Activated naive CD4-positive, alpha-beta T cell treated with anti-CD3 and anti-CD28 coated beads, Interleukin-2, amount 50 U/mL, for 16 hours (primary cell): ENCODE results near the gene DAPK1.
A peak's percentile ranks its signal among the peaks of the same experiment; 100 is the strongest.

Source experiments
- DNase-seq: peaks from one replicate; pipeline ENCODE4 v3.0.0-alpha.2; 2020

The DAPK1 gene

DNA sequence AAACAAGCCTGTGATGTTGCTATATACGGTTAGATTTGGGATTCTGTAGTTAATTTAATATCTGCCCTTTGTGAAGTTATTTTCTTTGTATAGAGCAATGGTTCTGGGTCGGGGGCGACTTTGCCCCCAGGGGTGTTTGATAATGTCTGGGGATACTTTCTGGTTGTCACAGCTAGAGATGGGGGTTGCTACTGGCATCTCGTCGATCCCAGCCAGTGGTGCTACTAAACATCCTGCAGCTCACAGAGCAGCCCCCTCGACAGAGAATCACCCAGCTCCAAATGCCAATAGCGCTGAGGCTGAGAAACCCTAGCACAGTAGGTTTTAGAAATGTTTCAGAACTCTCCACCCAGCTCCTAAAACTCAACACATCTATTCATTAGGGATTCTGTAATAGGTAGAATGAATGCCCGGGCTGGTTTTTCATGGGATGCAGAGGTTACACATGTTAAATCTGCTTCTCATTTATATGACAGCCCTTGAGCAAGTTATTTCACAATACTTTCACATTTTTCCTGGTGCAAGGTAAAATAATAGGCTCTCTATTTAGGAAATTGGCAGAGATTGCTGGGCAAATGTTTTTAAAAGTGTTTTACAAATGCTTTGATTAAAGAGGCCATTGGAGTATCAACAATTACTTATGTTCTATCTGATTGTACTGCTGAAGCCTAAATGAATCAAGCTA, 153.1 kb downstream of the DAPK1 start:
- no peak for DNase-seq

- DNase-seq = no peak
Observed at GRCh38 chr9:87651431-87651830, 153.8 kb downstream of the DAPK1 start.

DNA sequence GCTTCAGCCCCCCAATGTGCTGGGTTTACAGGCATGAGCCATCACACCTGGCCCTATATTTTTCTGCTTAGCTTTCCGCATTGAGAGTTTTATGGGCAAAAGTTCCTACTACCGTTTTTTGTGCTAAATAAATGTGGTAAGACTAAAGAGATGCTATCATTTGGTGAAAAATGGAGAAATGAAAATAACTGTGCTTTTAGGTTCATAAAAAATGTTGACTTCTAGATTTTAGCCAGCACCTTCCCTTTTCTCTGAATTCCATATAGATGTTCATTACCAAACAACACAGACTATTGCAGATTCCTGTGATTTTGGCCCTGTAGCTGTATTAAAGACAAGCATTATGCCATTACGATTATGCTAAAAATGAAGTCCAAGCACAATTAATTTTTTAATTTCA, 156.3 kb downstream of the DAPK1 start:
- DNase-seq = no peak

- no peak for DNase-seq
Observed at GRCh38 chr9:87655731-87656130, 158.1 kb downstream of the DAPK1 start.

- DNase-seq = no peak
Observed at GRCh38 chr9:87656485-87656884, 158.8 kb downstream of the DAPK1 start.

- no peak for DNase-seq
Observed at GRCh38 chr9:87657190-87657589, 159.5 kb downstream of the DAPK1 start.

GRCh38 chr9:87657893-87658292, 160.2 kb downstream of the DAPK1 start:
- DNase-seq = no peak

- DNase-seq = no peak
Observed at GRCh38 chr9:87658511-87658910, 160.8 kb downstream of the DAPK1 start.

DNA sequence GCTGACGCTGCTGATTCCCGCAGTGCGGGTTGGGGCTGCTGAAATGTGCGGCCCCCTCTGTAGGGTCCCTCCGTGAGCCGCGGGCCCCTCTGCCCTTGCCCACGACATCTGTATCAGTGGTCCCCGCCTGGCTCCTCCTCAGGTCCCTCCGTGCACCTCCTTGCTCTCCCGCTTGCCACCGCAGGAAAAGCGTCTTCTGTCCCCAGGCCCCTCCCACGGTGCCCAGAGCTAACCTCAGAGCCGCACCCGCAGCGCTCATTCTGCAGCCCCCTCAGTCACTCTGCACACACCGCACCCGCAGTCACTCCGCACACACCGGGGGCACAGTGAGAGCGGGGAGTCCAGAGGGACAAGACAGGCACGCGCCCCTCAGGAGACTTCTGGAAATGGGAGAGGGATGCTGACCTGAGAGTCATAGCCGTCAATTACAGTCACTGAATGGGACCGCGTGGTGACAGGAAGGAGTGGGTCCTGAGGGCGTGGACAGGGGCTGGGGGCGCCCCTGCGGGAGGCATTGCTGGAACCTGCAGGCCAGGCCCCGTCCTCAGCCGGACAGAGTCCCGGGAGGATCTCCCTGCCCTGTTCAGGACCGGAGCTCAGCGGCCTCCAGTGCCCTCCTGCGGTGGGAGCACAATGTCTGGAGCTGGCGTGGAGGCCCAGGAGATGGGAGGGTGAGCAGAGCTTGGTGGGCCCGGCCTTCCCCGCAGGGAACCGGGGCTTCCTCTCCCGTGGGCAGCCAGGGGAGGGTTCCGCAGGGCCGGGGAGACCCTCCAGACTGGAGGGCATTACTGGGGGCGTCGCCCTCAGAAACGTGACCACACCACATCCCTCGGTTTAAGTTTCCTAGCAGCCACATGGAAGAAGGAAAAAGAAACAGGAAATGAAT, 162.1 kb downstream of the DAPK1 start:
- DNase-seq = no peak

- no peak for DNase-seq
Observed at GRCh38 chr9:87661241-87661640, 163.6 kb downstream of the DAPK1 start.

DNA sequence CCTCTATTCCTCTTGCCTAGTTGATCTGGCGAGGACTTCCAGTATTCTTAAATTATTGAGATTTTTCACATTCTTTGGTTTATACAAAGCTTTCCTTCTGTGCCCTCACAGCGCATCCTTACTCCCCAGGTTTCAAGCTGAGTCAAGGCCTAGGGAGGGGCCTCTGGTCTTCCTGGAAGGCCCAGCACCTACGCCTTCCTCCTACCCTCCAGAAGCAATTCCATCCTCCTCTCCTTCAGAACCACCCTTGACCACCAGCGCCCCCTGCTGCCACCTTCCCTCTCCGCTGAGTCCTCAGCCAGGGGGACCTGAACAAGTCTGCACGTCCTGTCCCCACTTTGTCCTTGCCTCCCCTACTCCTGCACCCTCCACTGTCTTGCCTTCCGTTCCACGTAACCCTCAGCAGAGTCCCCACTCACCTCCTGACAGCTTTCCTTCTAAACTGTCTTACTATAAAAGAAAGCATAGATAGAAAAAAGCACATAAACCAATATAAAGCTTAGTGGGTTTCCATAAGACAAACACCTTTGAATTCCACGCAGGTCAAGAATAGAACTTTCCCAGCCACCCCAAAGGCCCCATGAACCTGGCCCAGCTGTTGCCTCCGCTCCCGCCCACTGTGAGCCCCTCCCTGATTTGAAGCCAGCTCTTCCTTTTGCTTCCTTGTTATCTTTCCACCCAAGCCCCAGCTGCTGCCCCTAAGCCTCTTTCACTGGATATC, 165.3 kb downstream of the DAPK1 start:
- peak; percentile 46 for DNase-seq

DNA sequence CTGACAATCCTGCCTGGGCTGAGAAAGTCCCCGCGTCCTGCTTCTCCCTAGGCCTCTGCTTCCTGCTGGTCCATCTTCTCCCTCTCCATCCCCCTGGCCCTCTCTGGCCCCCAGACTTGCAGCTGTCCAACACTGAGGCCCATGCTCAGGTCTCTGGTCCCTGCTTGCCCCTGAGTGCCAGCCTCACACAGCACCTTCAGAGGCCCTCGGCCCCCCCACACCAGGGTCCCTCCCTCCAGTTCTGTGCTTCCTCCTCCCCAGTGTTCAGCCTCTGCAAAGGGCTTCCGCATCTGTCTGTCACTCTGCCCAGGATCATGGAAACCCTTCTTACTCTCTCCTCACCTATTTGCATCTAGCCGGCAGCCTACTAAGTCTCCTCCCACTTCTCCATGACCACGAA, 165.9 kb downstream of the DAPK1 start:
- no peak for DNase-seq

- DNase-seq = no peak
Observed at GRCh38 chr9:87664153-87665060, 166.7 kb downstream of the DAPK1 start.

DNA sequence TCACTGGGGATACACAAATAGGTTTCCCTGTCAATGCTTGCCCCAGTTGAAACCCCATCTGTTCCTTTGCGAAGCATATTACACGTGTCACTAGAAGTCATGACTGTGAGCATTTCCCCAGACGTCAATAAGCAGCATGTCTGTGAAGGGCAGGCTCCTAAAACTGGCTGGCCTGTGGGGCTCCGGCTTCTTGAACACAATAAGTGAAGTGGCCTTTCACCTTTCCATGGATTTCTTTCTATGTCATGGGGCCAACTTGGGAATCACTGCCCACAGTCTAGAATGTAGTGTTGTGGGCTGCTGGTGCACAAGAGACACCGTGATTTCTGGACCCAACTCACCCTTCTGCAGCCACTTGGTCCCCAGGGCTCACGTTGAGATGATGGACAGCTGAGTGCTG, 167.8 kb downstream of the DAPK1 start:
- no peak for DNase-seq

DNA sequence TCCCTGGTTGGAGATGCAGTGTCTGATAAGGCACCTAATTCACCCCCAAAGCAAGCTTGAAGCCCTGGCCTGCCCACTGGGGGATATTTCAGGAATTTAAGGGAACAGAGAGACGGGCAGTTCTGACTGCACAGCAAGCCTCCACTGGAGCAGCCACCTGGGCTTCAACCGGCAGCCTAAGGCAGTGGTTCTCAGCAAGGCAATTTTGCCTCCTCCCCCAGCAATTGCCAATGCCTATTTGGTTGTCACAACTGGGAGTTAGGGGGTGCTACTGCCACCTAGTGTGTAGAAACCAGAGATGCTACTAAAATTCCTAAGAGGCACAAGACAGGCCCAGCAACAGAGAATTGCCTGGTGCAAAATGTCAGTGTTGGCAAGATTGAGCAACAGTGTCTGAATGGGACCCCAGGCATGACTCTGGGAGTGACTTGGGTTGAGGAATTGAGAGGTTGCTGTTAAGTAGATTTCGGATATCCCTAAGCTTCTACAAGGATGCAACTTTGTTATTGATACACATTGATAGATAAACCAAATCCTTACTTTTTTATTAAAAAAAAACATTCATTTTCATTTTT, 169.6 kb downstream of the DAPK1 start:
- DNase-seq = no peak

DNA sequence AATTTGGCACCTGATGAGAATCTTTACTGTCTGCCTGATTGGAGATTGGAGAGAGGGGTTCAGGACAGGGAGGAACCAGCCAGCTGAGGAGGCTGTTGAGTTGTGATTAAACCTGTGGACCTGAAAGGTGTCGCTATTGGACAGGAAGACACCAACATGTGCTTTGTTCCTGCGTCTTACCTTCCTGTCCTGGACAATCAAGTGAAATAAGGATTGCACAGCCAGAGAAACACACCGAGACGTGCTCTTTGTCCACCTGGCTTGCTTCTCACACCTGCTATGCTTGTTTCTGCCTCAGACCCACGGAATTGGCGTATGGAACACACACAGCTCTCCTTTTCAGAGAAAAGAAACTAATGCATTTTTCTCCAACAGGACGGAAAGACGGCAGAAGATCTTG, 170.6 kb downstream of the DAPK1 start:
- no peak for DNase-seq

GRCh38 chr9:87668722-87669121, 171.1 kb downstream of the DAPK1 start:
- DNase-seq = no peak

GRCh38 chr9:87670572-87671264, 173.1 kb downstream of the DAPK1 start:
- no peak for DNase-seq

GRCh38 chr9:87671478-87671877, 173.8 kb downstream of the DAPK1 start:
- no peak for DNase-seq

DNA sequence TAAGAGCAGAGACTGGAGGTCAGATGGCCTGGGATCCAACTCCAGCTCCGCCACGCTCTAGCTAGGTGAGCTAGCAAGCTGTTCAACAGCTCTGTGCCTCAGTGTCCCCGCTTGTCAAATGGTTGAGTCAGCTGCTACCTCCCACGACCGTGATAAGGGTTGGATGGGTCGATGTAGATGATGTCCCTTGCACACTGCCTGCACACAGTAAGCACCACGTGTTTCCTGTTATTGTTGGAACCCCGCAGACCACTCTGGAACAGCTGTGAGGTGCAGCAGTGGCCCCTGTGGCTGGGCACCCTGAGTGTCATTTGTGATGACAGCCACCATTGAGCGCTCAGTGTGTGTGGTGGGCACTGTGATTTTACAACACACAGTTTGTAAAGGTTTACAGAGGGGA, 174.3 kb downstream of the DAPK1 start:
- DNase-seq = no peak

GRCh38 chr9:87672586-87672985, 174.9 kb downstream of the DAPK1 start:
- DNase-seq = no peak
